Mucosa of descending colon (tissue), 3 donors: ENCODE measurements around the gene ISG15. TPM values are rescaled to one million over a fixed set of nuclear protein-coding genes. Genes with fewer than 3 reads are reported as not detected.

Experiments used
- ATAC-seq: fragments of 200-7000 bp; cut with Tn5 transposase; one replicate; pipeline ENCODE4 v1.9.1; 2020; ENCODE audit warnings: mild to moderate bottlenecking, moderate library complexity
- DNase-seq, 3 donors: peaks; one replicate each; pipeline ENCODE4 v3.0.0-alpha.2; 2020
- H3K36me3 ChIP-seq: fragments of 200-600 bp; one replicate; pipeline ENCODE4 v1.8.0; 2021; ENCODE audit warnings: low read depth, mild to moderate bottlenecking
- H3K4me1 ChIP-seq: fragments of 200-600 bp; one replicate; pipeline ENCODE4 v1.8.0; 2021; ENCODE audit warnings: low read depth, mild to moderate bottlenecking
- H3K4me3 ChIP-seq: fragments of 200-600 bp; one replicate; pipeline ENCODE4 v1.8.0; 2021; ENCODE audit warnings: mild to moderate bottlenecking
- H3K9me3 ChIP-seq: fragments of 200-600 bp; one replicate; pipeline ENCODE4 v1.8.0; 2021; ENCODE audit warnings: mild to moderate bottlenecking
- intact Hi-C, 2 donors: fragments of 100-400 bp; cut with DNase I in 1 of 2; cut with micrococcal nuclease in 1 of 2; formaldehyde crosslinking; loops; one replicate each; pipeline versions ENCODE4 v1.11.0 to v1.11.1; 2022; cut with DNase I, micrococcal nuclease
- total RNA-seq, 3 donors: library from RNA; stranded (reverse); fragmentation: NEBNext Ultra II Directional in 2 of 3; extraction: Animal tissue kit (Norgen Biotek cat#: 25700) in 2 of 3; gene quantifications; one replicate each; pipeline versions ENCODE4 v1.2.1 to v1.2.4, GENCODE V29; 2021 to 2023
- TF ChIP-seq, protein P1 (sequence below): fragments of 200-600 bp; IDR thresholded peaks from one replicate; pipeline ENCODE4 v1.8.0; 2022; ENCODE audit warnings: antibody characterized with exemption, mild to moderate bottlenecking
- donor health status: DM: no; HTN: no; CAD: no; lungs with moderate emphysema.
- donor health status: DM: no; HTN: no; CAD: no.
- donor health status: DM: no; HTN: yes; CAD: no.

The ISG15 gene
- total RNA-seq, 3 donors from 2014 or later: 37.5 to 41.7 (median 38.7) TPM

DNA sequence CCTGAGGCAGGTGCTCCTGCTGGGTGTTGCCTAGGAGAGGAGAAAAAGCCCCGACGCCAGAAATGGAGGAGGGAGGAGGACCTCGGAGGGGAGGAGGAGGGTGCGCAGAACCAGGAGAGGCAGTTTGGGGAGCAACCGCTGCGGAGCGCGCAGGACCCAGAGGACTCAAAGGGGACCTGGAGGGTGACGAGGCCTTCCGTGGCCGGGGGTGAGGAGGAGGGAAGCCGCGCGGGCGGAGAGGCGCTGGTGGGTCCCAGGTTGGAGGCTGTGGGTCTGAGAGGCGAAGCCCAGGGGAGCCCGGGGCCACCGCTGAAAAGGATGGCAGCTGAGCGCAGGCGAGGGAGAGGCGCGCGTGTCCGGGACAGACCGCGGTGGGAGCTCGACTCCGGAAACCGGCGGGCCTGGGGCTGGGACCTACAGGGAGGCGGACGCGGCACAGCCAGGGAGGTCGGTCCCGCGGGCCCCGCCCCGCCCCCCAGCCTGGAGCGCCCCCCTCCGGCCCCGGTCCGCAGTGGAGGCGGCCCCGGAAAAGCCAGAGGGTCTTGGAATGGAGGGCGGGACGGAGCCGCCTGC is 45.7 kb downstream of the ISG15 start:
- TF ChIP-seq, protein P1, sequence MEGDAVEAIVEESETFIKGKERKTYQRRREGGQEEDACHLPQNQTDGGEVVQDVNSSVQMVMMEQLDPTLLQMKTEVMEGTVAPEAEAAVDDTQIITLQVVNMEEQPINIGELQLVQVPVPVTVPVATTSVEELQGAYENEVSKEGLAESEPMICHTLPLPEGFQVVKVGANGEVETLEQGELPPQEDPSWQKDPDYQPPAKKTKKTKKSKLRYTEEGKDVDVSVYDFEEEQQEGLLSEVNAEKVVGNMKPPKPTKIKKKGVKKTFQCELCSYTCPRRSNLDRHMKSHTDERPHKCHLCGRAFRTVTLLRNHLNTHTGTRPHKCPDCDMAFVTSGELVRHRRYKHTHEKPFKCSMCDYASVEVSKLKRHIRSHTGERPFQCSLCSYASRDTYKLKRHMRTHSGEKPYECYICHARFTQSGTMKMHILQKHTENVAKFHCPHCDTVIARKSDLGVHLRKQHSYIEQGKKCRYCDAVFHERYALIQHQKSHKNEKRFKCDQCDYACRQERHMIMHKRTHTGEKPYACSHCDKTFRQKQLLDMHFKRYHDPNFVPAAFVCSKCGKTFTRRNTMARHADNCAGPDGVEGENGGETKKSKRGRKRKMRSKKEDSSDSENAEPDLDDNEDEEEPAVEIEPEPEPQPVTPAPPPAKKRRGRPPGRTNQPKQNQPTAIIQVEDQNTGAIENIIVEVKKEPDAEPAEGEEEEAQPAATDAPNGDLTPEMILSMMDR: no peak
- no peak overlapping the region for H3K4me3 ChIP-seq
- no peaks in the 10 kb centered on the region for H3K36me3 ChIP-seq
- no peaks in the 10 kb centered on the region for H3K9me3 ChIP-seq
- intact Hi-C loops: no loop called here
- DNase-seq: no peak
- H3K4me1 ChIP-seq: peaks cover 22% of the 10 kb centered on the region
- peak; percentile 33 for ATAC-seq

DNA sequence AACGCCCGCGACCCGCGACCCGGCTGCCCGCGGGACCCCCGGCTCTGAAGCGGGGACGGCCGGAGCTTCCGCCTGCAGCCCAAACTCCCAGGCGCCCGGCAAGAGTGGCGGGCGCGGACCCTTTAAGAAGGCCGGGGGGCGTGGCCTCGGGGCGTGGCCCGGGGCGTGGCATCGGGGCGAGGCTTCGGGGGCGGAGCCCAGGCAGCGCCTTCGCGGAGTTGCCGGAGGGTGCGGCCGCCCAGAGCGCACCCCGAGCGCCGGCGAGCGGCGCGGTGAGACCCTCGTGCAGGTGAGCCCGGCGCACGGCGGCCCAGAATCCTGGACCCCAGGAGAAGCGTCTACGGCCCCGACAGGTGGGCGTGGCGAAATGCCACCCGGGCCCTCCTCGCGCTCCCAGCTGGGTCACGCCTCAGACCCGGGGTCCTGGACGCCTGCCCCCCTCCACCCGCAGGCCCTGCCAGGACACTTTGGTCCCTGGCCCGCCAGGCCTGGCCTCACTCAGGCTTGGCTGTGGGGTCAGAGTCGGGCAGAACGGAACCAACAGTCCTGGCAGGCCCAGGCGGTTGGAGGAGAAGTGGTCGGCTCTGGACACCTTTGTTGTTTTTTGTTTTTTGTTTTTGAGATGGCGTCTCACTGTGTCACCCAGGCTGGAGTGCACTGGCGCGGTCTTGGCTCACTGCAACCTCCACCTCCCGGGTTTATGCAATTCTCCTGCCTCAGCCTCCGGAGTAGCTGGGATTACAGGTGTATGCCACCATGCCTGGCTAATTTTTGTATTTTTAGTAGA is 46.4 kb downstream of the ISG15 start:
- DNase-seq: peak; percentile 92 to 98 (median 97)
- Histone ChIP-seq H3K36me3 (no peaks in the 10 kb centered on the region), H3K4me3 (no peak overlapping the region), H3K4me1 (peaks cover 28% of the 10 kb centered on the region), H3K9me3 (no peaks in the 10 kb centered on the region)
- intact Hi-C loops: loop anchor here (5.0 to 10.0 kb wide), 2 partner anchors 72 to 75 kb away; partner anchors contain the start of gene PERM1 (in 1 of the 2)
- ATAC-seq: peak; percentile 94
- TF ChIP-seq, protein P1: no peak

DNA sequence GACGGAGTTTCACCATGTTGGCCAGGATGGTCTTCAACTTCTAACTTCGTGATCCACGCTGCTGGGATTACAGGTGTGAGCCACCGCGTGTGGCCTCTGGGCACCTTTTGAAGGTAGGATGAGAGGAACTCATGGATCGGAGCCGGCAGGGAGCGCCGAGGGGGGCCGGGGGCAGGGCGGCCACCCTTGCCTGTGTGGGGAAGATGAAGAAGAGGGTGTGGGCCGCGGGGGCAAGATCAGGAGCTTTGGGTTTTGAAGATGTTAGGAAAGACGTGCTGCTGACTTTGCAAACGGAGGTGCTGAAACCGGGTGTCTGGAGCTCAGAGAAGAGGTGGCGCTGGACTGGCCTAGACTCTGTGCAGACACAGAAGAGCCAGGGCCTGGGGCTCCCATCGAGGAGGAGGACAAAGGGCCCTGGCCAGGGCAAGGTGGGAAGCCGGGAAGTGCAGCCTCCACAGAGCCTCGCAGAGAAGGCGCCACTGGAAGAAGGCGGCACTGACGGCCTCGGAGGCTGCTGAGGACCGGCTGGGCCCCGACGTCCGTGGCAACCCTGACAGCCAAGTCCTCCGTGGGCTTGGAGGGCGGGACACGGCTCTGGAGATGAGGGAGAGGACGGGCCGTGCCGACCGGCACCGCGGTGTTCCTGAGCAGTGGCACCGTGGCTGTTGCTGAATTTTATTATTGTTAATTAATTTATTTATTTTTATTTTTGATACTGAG is 47.1 kb downstream of the ISG15 start:
- no peak for ATAC-seq
- DNase-seq: no peak
- TF ChIP-seq, protein P1: no peak
- Histone ChIP-seq H3K9me3 (no peaks in the 10 kb centered on the region), H3K4me3 (no peak overlapping the region), H3K36me3 (no peaks in the 10 kb centered on the region), H3K4me1 (peaks cover 28% of the 10 kb centered on the region)
- intact Hi-C loops: loop anchor here (5.0 to 10.0 kb wide), 2 partner anchors 73 to 76 kb away; partner anchors contain the start of gene PERM1 (in 1 of the 2)

DNA sequence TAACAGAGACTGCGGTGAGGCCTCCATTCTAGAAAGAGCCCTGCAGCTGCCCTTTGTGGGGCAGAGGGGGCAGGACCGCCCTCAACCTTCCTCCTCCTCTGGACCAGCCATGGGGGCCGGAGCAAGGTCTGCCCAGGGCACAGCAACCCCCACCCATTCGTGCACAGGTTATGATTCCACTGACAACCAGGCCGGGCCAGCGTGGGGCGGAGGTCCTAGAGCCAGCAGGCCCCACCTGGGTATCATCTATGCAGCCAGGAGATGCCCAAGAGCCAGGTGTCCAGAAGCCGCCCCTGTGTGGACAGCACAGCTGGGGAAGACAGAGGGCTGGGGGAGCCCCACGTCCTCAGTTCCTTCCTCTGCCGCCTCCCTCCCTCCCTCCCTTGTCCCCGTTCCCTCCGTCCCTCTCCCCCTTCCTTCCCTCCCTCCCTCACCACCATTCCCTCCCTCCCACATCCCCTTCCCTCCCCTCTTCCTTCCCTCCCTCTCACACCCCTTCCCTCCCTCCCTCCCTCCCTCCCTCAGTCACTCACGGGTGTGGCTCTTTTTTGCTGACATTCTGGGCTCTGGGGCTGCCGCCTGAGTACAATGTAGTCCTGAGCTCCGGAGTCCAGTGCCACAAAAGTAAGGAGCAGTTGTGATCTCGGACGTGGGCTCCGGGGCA is 48.5 kb downstream of the ISG15 start:
- intact Hi-C loops: loop anchor here (5.0 to 10.0 kb wide), 2 partner anchors 75 to 77 kb away; partner anchors contain the start of gene PERM1 (in 1 of the 2)
- TF ChIP-seq, protein P1: no peak
- Histone ChIP-seq H3K9me3 (no peaks in the 10 kb centered on the region), H3K4me1 (peaks cover 28% of the 10 kb centered on the region), H3K36me3 (no peaks in the 10 kb centered on the region), H3K4me3 (no peak overlapping the region)
- ATAC-seq (no peak), DNase-seq (no peak)
